HepG2 (cell line): ENCODE data around the gene HMCN2. TPM values are rescaled to one million over a fixed set of nuclear protein-coding genes. Genes with fewer than 3 reads are reported as not detected.

ENCODE experiments used
- ATAC-seq: fragments of 200-7000 bp; cut with Tn5 transposase; 3 replicates; pipeline ENCODE4 v1.9.1; 2020; ENCODE audit warnings: mild to moderate bottlenecking, moderate library complexity
- BruUV-seq: library from RNA; stranded (reverse); fragments of 400-500 nt; replicated peaks from 2 replicates; lab custom pipeline; 2021; lab: Mats Ljungman, UMichigan
- CTCF ChIA-PET: fragments of 300-600 bp; formaldehyde crosslinking; extraction: SDS; loops from one replicate; lab custom pipeline; 2021; ENCODE audit warnings: low total read pairs, inconsistent platforms, low intra/inter-chr PET ratio; lab: Yijun Ruan, JAX
- POLR2A ChIA-PET: fragments of 350-600 bp; sonication (Branson Sonifier 250); formaldehyde crosslinking; loops from one replicate; lab custom pipeline; 2020; ENCODE audit warnings: antibody characterized with exemption, inconsistent platforms; lab: Yijun Ruan, JAX
- DNase-seq: peaks from one replicate; pipeline ENCODE4 v3.0.0-alpha.2; 2015; ENCODE audit warnings: low spot score
- FAIRE-seq: peaks from 3 replicates; lab custom pipeline; 2011; peaks lifted over from hg19 to GRCh38; lab: Jason Lieb, UNC
- H2AFZ ChIP-seq: one replicate; pipeline ENCODE4 v1.6.1; 2011; ENCODE audit warnings: low read length, inconsistent platforms
- H3K27ac ChIP-seq: fragments of 300-600 bp; 3 replicates; pipeline ENCODE4 v1.8.0; 2011; ENCODE audit warnings: mixed run types, mild to moderate bottlenecking, mixed read lengths, low read length, inconsistent platforms; ENCODE audit not compliant: insufficient read depth; ENCODE audit errors: extremely low read length
- H3K27me3 ChIP-seq, 2 experiments: fragments of 200-600 bp in 1 of 2; 2 replicates in 1 of 2; 3 replicates in 1 of 2; pipeline versions ENCODE4 v1.6.0 to v1.8.0; 2011; ENCODE audit warnings: low read length in 2 of 2, mild to moderate bottlenecking in 2 of 2, moderate library complexity in 2 of 2, inconsistent platforms in 1 of 2; ENCODE audit not compliant: insufficient read depth in 2 of 2, control insufficient read depth in 1 of 2
- H3K36me3 ChIP-seq, 2 experiments: fragments of 200-600 bp in 1 of 2; replicated peaks in 1 of 2; 2 replicates in 1 of 2; 3 replicates in 1 of 2; pipeline versions ENCODE4 v1.5.1 to v1.8.0; 2011; ENCODE audit warnings: low read length in 2 of 2, inconsistent platforms in 1 of 2; ENCODE audit not compliant: insufficient read depth in 2 of 2, control insufficient read depth in 1 of 2
- H3K4me1 ChIP-seq: 2 replicates; pipeline ENCODE4 v1.5.1; 2012; ENCODE audit warnings: low read length, inconsistent platforms; ENCODE audit not compliant: insufficient read depth
- H3K4me2 ChIP-seq: 2 replicates; pipeline ENCODE4 v1.6.0; 2011; ENCODE audit warnings: low read depth, low read length, inconsistent platforms
- H3K4me3 ChIP-seq, 3 experiments: fragments of 200-600 bp in 1 of 3; sonication (generic), shearing (Covaris generic) in 1 of 3; replicated peaks in 1 of 3; 2 replicates each; pipeline ENCODE4 v1.5.1; 2011 to 2016; ENCODE audit warnings: low read length in 3 of 3, inconsistent platforms in 2 of 3, low read depth in 2 of 3, mild to moderate bottlenecking in 2 of 3, control low read depth in 1 of 3, mixed read lengths in 1 of 3; ENCODE audit not compliant: insufficient read depth in 1 of 3
- H3K79me2 ChIP-seq: one replicate; pipeline ENCODE4 v1.6.1; 2011; ENCODE audit warnings: low read length, inconsistent platforms; ENCODE audit not compliant: insufficient read depth
- H3K9ac ChIP-seq: 2 replicates; pipeline ENCODE4 v1.6.0; 2011; ENCODE audit warnings: mild to moderate bottlenecking, low read depth, low read length, inconsistent platforms; ENCODE audit not compliant: insufficient read depth
- H3K9me3 ChIP-seq: 2 replicates; pipeline ENCODE4 v1.5.1; 2012; ENCODE audit warnings: mild to moderate bottlenecking, low read length
- H4K20me1 ChIP-seq: 2 replicates; pipeline ENCODE4 v1.6.0; 2011; ENCODE audit warnings: inconsistent platforms, mild to moderate bottlenecking, low read length, moderate library complexity; ENCODE audit not compliant: insufficient read depth
- CSRNP2 ChIP-seq: sonication (generic); formaldehyde crosslinking; conservative IDR thresholded peaks from 2 replicates; pipeline ENCODE4 v1.8.0; 2022; ENCODE audit warnings: low read depth, missing genetic modification reagents
- KDM5A ChIP-seq: fragments of 200-600 bp; sonication (generic); IDR thresholded peaks from 2 replicates; pipeline ENCODE4 v1.7.0; 2018; ENCODE audit warnings: antibody characterized with exemption, mild to moderate bottlenecking, low read length, borderline replicate concordance
- TCF7 ChIP-seq: sonication (generic); IDR thresholded peaks from 2 replicates; pipeline ENCODE4 v1.6.1; 2016; ENCODE audit warnings: antibody characterized with exemption, low read depth
- ZNF605 ChIP-seq: sonication (generic); formaldehyde crosslinking; IDR thresholded peaks from 2 replicates; pipeline ENCODE4 v1.8.0; 2022; ENCODE audit warnings: mild to moderate bottlenecking, missing genetic modification reagents
- WGBS: methylation state at CpG from one replicate; pipeline ENCODE4 v1.1.6; 2017; ENCODE audit warnings: low lambda C conversion rate; 5-methylcytosine and 5-hydroxymethylcytosine counted together
- in situ Hi-C: cut with HindIII; loops from 2 replicates; pipeline ENCODE4 v1.10.0; 2017; ENCODE audit warnings: low pct_unique_long_range_greater_than_20kb; ENCODE audit not compliant: extremely low pct_ligation_motif_present
- intact Hi-C: fragments of 100-400 bp; cut with micrococcal nuclease; formaldehyde crosslinking; loops from one replicate; pipeline ENCODE4 v1.10.0; 2022; ENCODE audit not compliant: unreplicated experiment
- polyA plus RNA-seq, 8 experiments: library from polyadenylated mRNA; depleted of rRNA in 3 of 8; stranded (reverse) in 7 of 8; unstranded in 1 of 8; fragments of >200 nt; fragmentation: Illumina TruSeq in 4 of 8; extraction: Trizol in 4 of 8; gene quantifications; 2 replicates each; pipeline versions ENCODE4 v1.2.1 to v1.2.3, GENCODE V29; 2011 to 2016; ENCODE audit warnings: low read depth in 4 of 8, missing spikeins in 1 of 8, mixed read lengths in 1 of 8; ENCODE audit not compliant: insufficient read depth in 1 of 8
- total RNA-seq, 5 experiments: library from RNA; depleted of rRNA; stranded (reverse); fragments of >200 nt; fragmentation: Illumina TruSeq; extraction: Trizol; gene quantifications; 2 replicates each; pipeline ENCODE4 v1.2.3, GENCODE V29; 2016; ENCODE audit warnings: low read depth in 1 of 5
- TF ChIP-seq, protein P1 (sequence below): sonication (generic); formaldehyde crosslinking; IDR thresholded peaks from 2 replicates; pipeline ENCODE4 v1.8.1; 2023; ENCODE audit warnings: missing genetic modification reagents, inconsistent platforms, borderline replicate concordance
- TF ChIP-seq, protein P2 (sequence below): sonication (generic); formaldehyde crosslinking; IDR thresholded peaks from 2 replicates; pipeline ENCODE4 v1.8.1; 2023; ENCODE audit warnings: mild to moderate bottlenecking, moderate library complexity, missing genetic modification reagents

The HMCN2 gene
- total and polyA plus RNA-seq, 2 of the 13 experiments (the other 11 are each of a cell fraction or from before 2014, with no cell fraction given), result 0.09 TPM; not detected in 1

GRCh38 chr9:130471411-130472183 lies 206.0 kb downstream of the HMCN2 start:
- no peak overlapping the region for H3K4me3 ChIP-seq
- DNase-seq, result no peak
- FAIRE-seq, result no peak
- ATAC-seq, result no peak
- TF ChIP-seq, protein P1, sequence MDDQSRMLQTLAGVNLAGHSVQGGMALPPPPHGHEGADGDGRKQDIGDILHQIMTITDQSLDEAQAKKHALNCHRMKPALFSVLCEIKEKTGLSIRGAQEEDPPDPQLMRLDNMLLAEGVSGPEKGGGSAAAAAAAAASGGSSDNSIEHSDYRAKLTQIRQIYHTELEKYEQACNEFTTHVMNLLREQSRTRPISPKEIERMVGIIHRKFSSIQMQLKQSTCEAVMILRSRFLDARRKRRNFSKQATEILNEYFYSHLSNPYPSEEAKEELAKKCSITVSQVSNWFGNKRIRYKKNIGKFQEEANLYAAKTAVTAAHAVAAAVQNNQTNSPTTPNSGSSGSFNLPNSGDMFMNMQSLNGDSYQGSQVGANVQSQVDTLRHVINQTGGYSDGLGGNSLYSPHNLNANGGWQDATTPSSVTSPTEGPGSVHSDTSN (CRISPR knock-in tag), result no peak
- TF ChIP-seq ZNF605 (CRISPR knock-in tag), result no peak
- TF ChIP-seq CSRNP2 (CRISPR knock-in tag), result no peak
- TF ChIP-seq, protein P2, sequence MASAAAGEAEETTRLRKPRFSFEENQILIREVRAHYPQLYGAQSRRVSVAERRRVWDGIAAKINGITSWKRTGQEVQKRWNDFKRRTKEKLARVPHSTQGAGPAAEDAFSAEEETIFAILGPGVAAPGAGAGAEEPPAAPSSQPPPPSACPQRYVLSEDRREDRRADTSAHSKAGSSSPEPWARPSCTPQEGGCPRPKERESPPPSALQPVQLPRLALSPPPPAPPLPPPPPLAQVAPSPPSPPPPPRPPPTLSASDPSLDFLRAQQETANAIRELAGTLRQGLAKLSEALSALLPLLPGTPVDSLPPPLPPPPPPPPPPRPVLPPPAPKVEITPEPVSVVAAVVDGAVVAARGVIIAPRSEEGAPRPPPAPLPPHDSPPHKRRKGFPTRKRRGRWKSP (CRISPR knock-in tag), result no peak
- no peak for TF ChIP-seq TCF7
- no peak for TF ChIP-seq KDM5A
- H3K79me2 ChIP-seq, result no peaks in the 10 kb centered on the region
- intact Hi-C loops (no loop called here), in situ Hi-C loops (no loop called here)
- H3K4me1 ChIP-seq, result no peaks in the 10 kb centered on the region
- ChIA-PET POLR2A (no interaction called here), CTCF (no interaction called here)
- BruUV-seq, result no TSS peak
- 90% methylated on average over 19 of the region's 20 CpGs for WGBS
- H3K9ac ChIP-seq, result no peak overlapping the region
- H3K4me2 ChIP-seq, result no peak overlapping the region
- no peaks in the 10 kb centered on the region for H4K20me1 ChIP-seq
- H3K27me3 ChIP-seq, result no peaks in the 10 kb centered on the region
- no peak overlapping the region for H3K27ac ChIP-seq
- no peak overlapping the region for H2AFZ ChIP-seq
- no peaks in the 10 kb centered on the region for H3K9me3 ChIP-seq
- 0 out of 5 replicates have a peak, but pooled peaks cover 0 to 3% of the 10 kb centered on the region in 2 experiments for H3K36me3 ChIP-seq
